HepG2 (cell line): ENCODE measurements around the gene FBF1. TPM values are rescaled to one million over a fixed set of nuclear protein-coding genes. Genes with fewer than 3 reads are reported as not detected.

ENCODE experiments used
- FOXA3 ChIP-seq: IDR thresholded peaks from 2 replicates; pipeline ENCODE4 v1.6.1; 2016; ENCODE audit warnings: missing genetic modification reagents, missing compliant biosample characterization
- KDM5B ChIP-seq: sonication (generic); formaldehyde crosslinking; IDR thresholded peaks from 2 replicates; pipeline ENCODE4 v1.4.0; 2020; ENCODE audit warnings: missing genetic modification reagents, mild to moderate bottlenecking, borderline replicate concordance
- LBX2 ChIP-seq: sonication (generic); formaldehyde crosslinking; IDR thresholded peaks from 2 replicates; pipeline ENCODE4 v1.5.0; 2020; ENCODE audit warnings: missing genetic modification reagents, mild to moderate bottlenecking, borderline replicate concordance
- MEIS1 ChIP-seq: sonication (generic); formaldehyde crosslinking; IDR thresholded peaks from 2 replicates; pipeline ENCODE4 v1.9.0; 2021; ENCODE audit warnings: mild to moderate bottlenecking, missing genetic modification reagents, moderate library complexity, borderline replicate concordance
- MLLT10 ChIP-seq: sonication (generic); formaldehyde crosslinking; IDR thresholded peaks from 2 replicates; pipeline ENCODE4 v1.4.0; 2020; ENCODE audit warnings: missing genetic modification reagents
- MTF1 ChIP-seq: sonication (generic); formaldehyde crosslinking; IDR thresholded peaks from 2 replicates; pipeline ENCODE4 v1.5.0; 2020; ENCODE audit warnings: missing genetic modification reagents
- NBN ChIP-seq: fragments of 450-650 bp; conservative IDR thresholded peaks from 2 replicates; pipeline ENCODE4 v1.6.1; 2017
- NONO ChIP-seq, 2 experiments: fragments of 450-650 bp in 1 of 2; sonication (generic) in 1 of 2; formaldehyde crosslinking in 1 of 2; IDR thresholded peaks in 1 of 2; conservative IDR thresholded peaks in 1 of 2; 2 replicates each; pipeline versions ENCODE4 v1.6.1 to v1.8.0; 2017 to 2022; ENCODE audit warnings: mild to moderate bottlenecking in 1 of 2, missing genetic modification reagents in 1 of 2, moderate library complexity in 1 of 2
- PAF1 ChIP-seq: IDR thresholded peaks from 2 replicates; pipeline ENCODE4 v1.6.1; 2016; ENCODE audit warnings: missing genetic modification reagents, missing compliant biosample characterization
- PHB2 ChIP-seq: fragments of 450-650 bp; IDR thresholded peaks from 2 replicates; pipeline ENCODE4 v1.6.1; 2018; ENCODE audit not compliant: partially characterized antibody
- REPIN1 ChIP-seq: sonication (generic); formaldehyde crosslinking; IDR thresholded peaks from 2 replicates; pipeline ENCODE4 v1.8.0; 2022; ENCODE audit warnings: missing genetic modification reagents, low read depth, mild to moderate bottlenecking, borderline replicate concordance
- RORA ChIP-seq: sonication (generic); formaldehyde crosslinking; IDR thresholded peaks from 2 replicates; pipeline ENCODE4 v1.5.0; 2020; ENCODE audit warnings: mild to moderate bottlenecking, missing genetic modification reagents, moderate library complexity
- TBL1XR1 ChIP-seq: fragments of 150-350 bp; IDR thresholded peaks from 2 replicates; pipeline ENCODE4 v1.6.1; 2014; ENCODE audit warnings: borderline replicate concordance, low read length; ENCODE audit not compliant: partially characterized antibody
- TGIF2 ChIP-seq: IDR thresholded peaks from 2 replicates; pipeline ENCODE4 v1.6.1; 2016; ENCODE audit warnings: control low read depth, missing compliant biosample characterization
- TOPORS ChIP-seq: sonication (generic); formaldehyde crosslinking; IDR thresholded peaks from 2 replicates; pipeline ENCODE4 v1.8.0; 2023; ENCODE audit warnings: mild to moderate bottlenecking, missing genetic modification reagents
- XRCC5 ChIP-seq: fragments of 200-400 bp; formaldehyde crosslinking; optimal IDR thresholded peaks from 2 replicates; pipeline ENCODE3; 2017; ENCODE audit warnings: mild to moderate bottlenecking, low read length
- YEATS4 ChIP-seq: sonication (generic); formaldehyde crosslinking; IDR thresholded peaks from 2 replicates; pipeline ENCODE4 v1.4.0; 2020; ENCODE audit warnings: missing genetic modification reagents, borderline replicate concordance
- ZFP41 ChIP-seq: sonication (generic); formaldehyde crosslinking; IDR thresholded peaks from 2 replicates; pipeline ENCODE4 v1.4.0; 2020; ENCODE audit warnings: mild to moderate bottlenecking, missing genetic modification reagents, borderline replicate concordance
- ZNF317 ChIP-seq: sonication (generic); formaldehyde crosslinking; IDR thresholded peaks from 2 replicates; pipeline ENCODE4 v1.5.0; 2020; ENCODE audit warnings: mild to moderate bottlenecking, missing genetic modification reagents
- ZNF580 ChIP-seq: IDR thresholded peaks from 2 replicates; pipeline ENCODE4 v1.6.1; 2016; ENCODE audit warnings: low read depth, borderline replicate concordance
- ZNF652 ChIP-seq: IDR thresholded peaks from 2 replicates; pipeline ENCODE4 v1.6.1; 2016; ENCODE audit warnings: low read depth, borderline replicate concordance
- ZNF781 ChIP-seq: sonication (generic); formaldehyde crosslinking; IDR thresholded peaks from 2 replicates; pipeline ENCODE4 v1.5.1; 2020; ENCODE audit warnings: borderline replicate concordance, mild to moderate bottlenecking, missing genetic modification reagents; ENCODE audit errors: not compliant biosample characterization
- ZSCAN21 ChIP-seq: sonication (generic); formaldehyde crosslinking; IDR thresholded peaks from 2 replicates; pipeline ENCODE4 v1.8.0; 2022; ENCODE audit warnings: mild to moderate bottlenecking, missing genetic modification reagents, moderate library complexity, borderline replicate concordance
- polyA plus RNA-seq, 8 experiments: library from polyadenylated mRNA; depleted of rRNA in 3 of 8; stranded (reverse) in 7 of 8; unstranded in 1 of 8; fragments of >200 nt; fragmentation: Illumina TruSeq in 4 of 8; extraction: Trizol in 4 of 8; gene quantifications; 2 replicates each; pipeline versions ENCODE4 v1.2.1 to v1.2.3, GENCODE V29; 2011 to 2016; ENCODE audit warnings: low read depth in 4 of 8, missing spikeins in 1 of 8, mixed read lengths in 1 of 8; ENCODE audit not compliant: insufficient read depth in 1 of 8
- total RNA-seq, 5 experiments: library from RNA; depleted of rRNA; stranded (reverse); fragments of >200 nt; fragmentation: Illumina TruSeq; extraction: Trizol; gene quantifications; 2 replicates each; pipeline ENCODE4 v1.2.3, GENCODE V29; 2016; ENCODE audit warnings: low read depth in 1 of 5
- TF ChIP-seq, protein P1 (sequence below): sonication (generic); formaldehyde crosslinking; IDR thresholded peaks from 2 replicates; pipeline ENCODE4 v1.5.1; 2020; ENCODE audit warnings: mild to moderate bottlenecking, missing genetic modification reagents, borderline replicate concordance
- TF ChIP-seq, protein P2 (sequence below): sonication (generic); formaldehyde crosslinking; IDR thresholded peaks from 2 replicates; pipeline ENCODE4; 2020; ENCODE audit warnings: missing genetic modification reagents, mild to moderate bottlenecking, borderline replicate concordance

The FBF1 gene
- total and polyA plus RNA-seq, 2 of the 13 experiments (the other 11 are each of a cell fraction or from before 2014, with no cell fraction given): 2.4 to 8.1 TPM

- TF ChIP-seq ZNF781 (CRISPR knock-in tag) (no peak), TBL1XR1 (peak; percentile 57), ZFP41 (peak; percentile 81; the same call in 1 of the 2 replicates), ZNF652 (peak; percentile 38; the same call in 1 of the 2 replicates), TGIF2 (CRISPR knock-in tag) (peak; percentile 95), KDM5B (CRISPR knock-in tag) (peak; percentile 53), ZNF317 (CRISPR knock-in tag) (peak; percentile 91), REPIN1 (peak; percentile 100), NBN (no peak), LBX2 (CRISPR knock-in tag) (no peak), MEIS1 (CRISPR knock-in tag) (no peak; the same call in 1 of the 2 replicates), MTF1 (CRISPR knock-in tag) (no peak), ZNF580 (peak; percentile 82; the same call in 1 of the 2 replicates), RORA (CRISPR knock-in tag) (no peak), ZSCAN21 (CRISPR knock-in tag) (peak; percentile 100), XRCC5 (peak; percentile 78), MLLT10 (CRISPR knock-in tag) (no peak), FOXA3 (CRISPR knock-in tag) (peak; percentile 88), TOPORS (CRISPR knock-in tag) (peak; percentile 84; the same call in 1 of the 2 replicates), PHB2 (no peak), PAF1 (no peak; the same call in none of the 2 replicates), YEATS4 (CRISPR knock-in tag) (peak; percentile 99), NONO (IDR thresholded peaks at IDR 0.05) (no peak), NONO (CRISPR knock-in tag; conservative IDR thresholded peaks at IDR 0.05) (peak; percentile 99)
- TF ChIP-seq, protein P1, sequence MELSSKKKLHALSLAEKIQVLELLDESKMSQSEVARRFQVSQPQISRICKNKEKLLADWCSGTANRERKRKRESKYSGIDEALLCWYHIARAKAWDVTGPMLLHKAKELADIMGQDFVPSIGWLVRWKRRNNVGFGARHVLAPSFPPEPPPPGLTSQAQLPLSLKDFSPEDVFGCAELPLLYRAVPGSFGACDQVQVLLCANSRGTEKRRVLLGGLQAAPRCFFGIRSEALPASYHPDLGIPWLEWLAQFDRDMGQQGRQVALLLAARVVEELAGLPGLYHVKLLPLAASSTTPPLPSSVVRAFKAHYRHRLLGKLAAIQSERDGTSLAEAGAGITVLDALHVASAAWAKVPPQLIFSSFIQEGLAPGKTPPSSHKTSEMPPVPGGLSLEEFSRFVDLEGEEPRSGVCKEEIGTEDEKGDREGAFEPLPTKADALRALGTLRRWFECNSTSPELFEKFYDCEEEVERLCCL (CRISPR knock-in tag): no peak; the same call in 1 of the 2 replicates
- TF ChIP-seq, protein P2, sequence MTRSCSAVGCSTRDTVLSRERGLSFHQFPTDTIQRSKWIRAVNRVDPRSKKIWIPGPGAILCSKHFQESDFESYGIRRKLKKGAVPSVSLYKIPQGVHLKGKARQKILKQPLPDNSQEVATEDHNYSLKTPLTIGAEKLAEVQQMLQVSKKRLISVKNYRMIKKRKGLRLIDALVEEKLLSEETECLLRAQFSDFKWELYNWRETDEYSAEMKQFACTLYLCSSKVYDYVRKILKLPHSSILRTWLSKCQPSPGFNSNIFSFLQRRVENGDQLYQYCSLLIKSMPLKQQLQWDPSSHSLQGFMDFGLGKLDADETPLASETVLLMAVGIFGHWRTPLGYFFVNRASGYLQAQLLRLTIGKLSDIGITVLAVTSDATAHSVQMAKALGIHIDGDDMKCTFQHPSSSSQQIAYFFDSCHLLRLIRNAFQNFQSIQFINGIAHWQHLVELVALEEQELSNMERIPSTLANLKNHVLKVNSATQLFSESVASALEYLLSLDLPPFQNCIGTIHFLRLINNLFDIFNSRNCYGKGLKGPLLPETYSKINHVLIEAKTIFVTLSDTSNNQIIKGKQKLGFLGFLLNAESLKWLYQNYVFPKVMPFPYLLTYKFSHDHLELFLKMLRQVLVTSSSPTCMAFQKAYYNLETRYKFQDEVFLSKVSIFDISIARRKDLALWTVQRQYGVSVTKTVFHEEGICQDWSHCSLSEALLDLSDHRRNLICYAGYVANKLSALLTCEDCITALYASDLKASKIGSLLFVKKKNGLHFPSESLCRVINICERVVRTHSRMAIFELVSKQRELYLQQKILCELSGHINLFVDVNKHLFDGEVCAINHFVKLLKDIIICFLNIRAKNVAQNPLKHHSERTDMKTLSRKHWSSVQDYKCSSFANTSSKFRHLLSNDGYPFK: peak; percentile 79
Observed at GRCh38 chr17:75876190-75876937, 64.5 kb downstream of the FBF1 start (continued).
